GM18507 (cell line): Measurements from ENCODE around the gene ACBD4.

Experiments
- DNase-seq: peaks from one replicate; pipeline ENCODE4 v3.0.0; 2011; ENCODE audit warnings: low read depth; ENCODE audit not compliant: insufficient read length; ENCODE audit errors: extremely low spot score
- FAIRE-seq: peaks from 2 replicates; lab custom pipeline; 2011; peaks lifted over from hg19 to GRCh38; lab: Jason Lieb, UNC

ACBD4 gene

GRCh38 chr17:45103269-45103795 is 32.2 kb upstream of the ACBD4 start:
- FAIRE-seq: no peak
- no peak for DNase-seq

- no peak for DNase-seq
- no peak for FAIRE-seq
These were observed 31.5 kb upstream of the ACBD4 start for GRCh38 chr17:45104029-45104428.

- DNase-seq (no peak), FAIRE-seq (no peak)
These were observed 31.0 kb upstream of the ACBD4 start for GRCh38 chr17:45104497-45104896.

GRCh38 chr17:45104907-45105624 is 30.4 kb upstream of the ACBD4 start:
- no peak for DNase-seq
- no peak for FAIRE-seq

GRCh38 chr17:45106096-45106495 is 29.4 kb upstream of the ACBD4 start:
- no peak for FAIRE-seq
- no peak for DNase-seq

DNA sequence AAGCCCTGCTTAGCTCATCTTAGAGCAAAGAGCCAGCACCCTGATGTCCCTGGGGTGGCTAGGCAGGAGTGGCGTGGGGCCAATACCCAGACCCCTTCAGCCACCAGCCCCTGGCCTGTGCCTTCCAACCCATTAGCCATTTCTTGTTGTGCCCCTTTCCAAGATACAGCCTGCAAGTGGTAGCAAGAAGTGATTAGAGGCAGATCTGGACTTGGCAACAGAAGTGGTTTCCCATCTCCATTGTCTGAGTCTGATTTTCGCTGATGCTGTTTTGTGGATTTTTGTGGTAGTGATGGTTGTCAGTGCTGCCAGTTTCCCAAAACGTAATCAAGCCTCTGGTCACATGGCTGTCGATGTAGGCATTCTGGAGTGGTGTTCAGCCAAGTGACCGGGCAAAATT is 28.9 kb upstream of the ACBD4 start:
- DNase-seq (no peak), FAIRE-seq (no peak)

DNA sequence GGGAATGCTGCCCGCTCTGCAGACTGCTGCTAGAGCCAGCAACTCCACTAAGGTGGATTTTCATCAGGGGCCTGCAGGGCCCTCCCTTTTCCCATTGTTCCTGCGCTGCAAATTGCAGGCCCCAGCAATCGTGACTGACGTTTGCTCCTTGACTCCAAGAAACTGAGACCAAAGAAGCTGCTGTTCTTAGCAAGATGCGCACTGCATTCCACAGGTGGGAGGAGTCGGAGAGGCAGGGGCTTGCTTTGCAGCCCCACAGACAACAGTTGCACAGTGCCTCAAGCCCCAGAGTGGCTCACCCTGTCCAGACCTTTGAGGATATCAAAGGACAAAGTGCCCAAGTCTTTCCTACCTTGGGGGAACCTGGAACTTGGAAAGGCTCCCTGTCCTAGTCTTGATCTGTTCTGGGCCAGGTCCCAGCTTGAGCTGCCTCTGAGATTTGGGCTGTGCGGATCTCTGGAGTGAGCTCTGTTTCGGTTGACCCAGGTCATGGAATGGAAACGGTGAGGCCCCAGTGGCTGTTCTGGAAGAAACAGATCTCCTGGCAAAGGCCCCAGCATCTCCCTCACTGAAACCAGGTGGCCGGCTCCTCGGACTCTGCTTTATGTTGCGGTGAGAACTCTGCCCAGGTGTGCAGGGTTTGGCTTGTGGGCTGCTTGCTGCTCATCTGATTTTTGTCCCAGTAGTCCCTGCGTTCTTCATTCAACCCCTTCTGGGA is 28.0 kb upstream of the ACBD4 start:
- no peak for FAIRE-seq
- DNase-seq: no peak

- DNase-seq: no peak
- no peak for FAIRE-seq
These were observed 27.4 kb upstream of the ACBD4 start for GRCh38 chr17:45108051-45108450.

DNA sequence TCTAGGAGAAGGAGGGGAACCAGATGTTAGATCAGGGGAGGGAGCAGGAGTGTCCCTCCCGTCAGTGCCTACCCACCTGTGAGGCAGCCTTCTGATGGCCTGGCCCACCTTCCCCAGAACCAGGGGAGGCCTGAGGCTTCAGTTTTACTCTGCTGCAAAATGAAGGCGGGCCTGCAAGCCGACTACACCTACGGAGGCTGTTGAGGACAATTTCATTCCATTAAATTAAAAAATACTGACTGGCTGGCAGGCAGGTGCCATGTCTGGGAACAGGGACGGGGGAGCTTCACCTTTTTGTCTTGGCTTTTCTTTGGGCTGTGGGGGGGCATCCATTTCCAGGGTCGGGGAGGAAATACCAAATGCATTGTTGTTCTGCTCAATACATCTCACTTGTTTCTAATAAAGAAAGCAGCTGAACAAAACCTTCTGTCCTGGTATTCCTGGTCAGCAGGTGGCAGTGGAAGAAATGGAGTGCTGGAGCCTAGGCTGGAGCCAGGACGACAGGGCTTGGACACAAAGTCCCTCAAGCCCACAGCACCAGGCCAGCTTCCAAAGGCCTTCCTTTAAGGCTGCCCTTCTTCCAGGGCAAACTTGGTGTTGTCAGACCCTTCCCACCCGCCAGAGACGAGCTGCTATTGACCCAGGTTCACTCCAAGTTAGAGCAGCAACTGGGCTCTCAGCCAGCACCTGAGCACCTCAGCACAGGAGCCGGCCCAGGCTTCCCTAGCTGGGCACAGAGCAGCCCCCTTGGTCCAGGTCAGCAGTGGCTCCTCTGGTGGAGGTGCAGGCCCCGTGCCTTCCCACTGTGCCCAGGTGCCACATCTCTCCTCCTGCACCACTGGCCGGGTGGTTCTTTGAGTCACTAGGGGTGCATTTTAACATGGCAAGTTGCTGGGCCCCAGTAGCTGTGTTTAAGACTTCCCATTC is 26.6 kb upstream of the ACBD4 start:
- DNase-seq: no peak
- no peak for FAIRE-seq

DNA sequence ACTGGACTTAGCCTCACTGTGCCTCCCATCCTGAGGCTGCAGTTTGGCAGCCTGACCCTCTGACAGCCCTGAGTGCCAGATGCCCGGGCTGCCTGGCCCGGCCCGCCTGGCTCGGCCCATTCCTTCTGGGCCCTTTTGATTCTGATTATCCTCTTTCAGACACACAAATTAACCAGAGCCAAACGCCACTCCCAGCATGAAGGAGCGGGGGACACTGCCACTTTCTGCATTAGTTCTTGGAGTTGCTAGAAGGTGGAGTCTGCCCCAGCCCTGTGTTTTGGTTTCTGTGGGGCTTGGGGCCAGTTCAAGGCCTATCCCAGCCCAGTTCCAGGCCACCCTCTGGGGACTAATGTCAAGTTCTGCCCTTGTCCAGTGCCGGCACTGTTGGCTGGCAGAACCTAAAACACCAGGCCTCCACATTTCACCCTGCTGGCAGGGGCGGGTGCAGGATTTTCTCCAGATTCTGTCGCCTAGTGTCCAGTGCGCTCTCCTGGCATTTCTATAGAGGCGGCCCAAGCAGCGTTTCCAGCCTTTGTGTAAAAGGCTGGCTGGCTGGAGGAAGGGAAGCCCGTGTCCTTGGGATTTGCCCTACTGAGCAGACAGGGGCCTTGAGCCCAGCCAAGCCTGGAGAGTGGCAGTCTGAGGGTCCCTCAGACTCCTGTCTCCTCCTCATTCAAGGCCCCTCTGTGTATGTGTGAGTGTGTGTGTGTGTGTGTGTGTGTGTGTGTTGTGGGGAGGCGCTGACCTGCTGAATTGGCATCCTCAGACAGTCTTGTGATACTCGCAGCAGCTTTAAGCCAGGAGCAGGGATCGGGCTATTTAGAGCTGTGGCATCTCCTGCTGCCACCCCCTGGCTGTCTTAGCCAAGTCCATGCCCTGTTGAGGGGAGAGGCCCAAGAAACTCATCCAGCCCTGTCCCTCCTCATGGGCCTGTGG is 24.5 kb upstream of the ACBD4 start:
- DNase-seq: no peak
- no peak for FAIRE-seq

GRCh38 chr17:45111850-45112249 is 23.6 kb upstream of the ACBD4 start:
- FAIRE-seq (no peak), DNase-seq (no peak)

- FAIRE-seq (no peak), DNase-seq (no peak)
These were observed 22.7 kb upstream of the ACBD4 start for GRCh38 chr17:45112559-45113423.

DNA sequence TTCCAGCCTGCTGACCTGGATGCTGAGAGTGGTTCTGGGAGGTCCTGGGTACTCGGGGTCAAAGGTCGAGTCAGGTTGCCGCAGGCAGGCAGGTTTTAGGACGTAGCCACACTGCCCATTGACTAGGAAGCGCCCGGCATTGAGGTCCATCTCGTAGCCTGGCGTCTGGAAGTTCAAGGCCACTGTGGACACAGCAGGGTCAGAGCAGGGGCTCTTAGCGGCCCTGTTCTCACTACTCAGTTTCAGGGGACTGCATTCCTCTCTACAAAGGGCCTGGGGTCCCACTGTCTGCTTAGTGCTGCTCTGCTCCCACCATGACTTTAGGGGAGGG is 22.1 kb upstream of the ACBD4 start:
- DNase-seq (no peak), FAIRE-seq (no peak)

GRCh38 chr17:45114117-45114932 is 21.2 kb upstream of the ACBD4 start:
- FAIRE-seq: no peak
- no peak for DNase-seq

GRCh38 chr17:45115015-45115625 is 20.4 kb upstream of the ACBD4 start:
- no peak for FAIRE-seq
- no peak for DNase-seq

DNA sequence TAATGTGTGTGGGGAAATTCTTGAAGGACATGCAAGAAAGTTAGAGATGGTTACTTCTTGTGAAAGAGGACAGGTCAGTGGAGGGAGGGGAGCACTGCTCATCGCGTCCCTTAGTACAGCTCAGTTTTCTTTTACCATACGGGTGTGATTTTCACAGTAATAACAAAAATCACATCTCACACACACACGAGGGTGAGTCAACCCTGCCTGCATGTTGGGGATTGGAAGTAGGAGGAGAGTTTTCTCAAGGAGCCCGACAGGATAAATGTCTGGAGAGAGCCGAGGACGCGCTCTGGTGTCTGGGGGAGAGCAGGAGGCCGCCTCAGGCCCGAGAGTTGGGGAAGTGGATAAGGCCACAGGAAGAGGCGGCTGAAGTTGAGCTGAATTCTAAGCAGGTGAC is 19.6 kb upstream of the ACBD4 start:
- FAIRE-seq (no peak), DNase-seq (no peak)

GRCh38 chr17:45116434-45117016 is 19.0 kb upstream of the ACBD4 start:
- FAIRE-seq (no peak), DNase-seq (no peak)
